Cardiac fibroblast (primary cell): ENCODE data around the gene PLCG2.
A peak's percentile ranks its signal among the peaks of the same experiment; 100 is the strongest.
"Not testable (repeated sequence)": the region's sequence is repeated elsewhere in the genome, so short reads cannot be mapped to it uniquely, and the experiment has no call there.

Source experiments
- DNase-seq, 2 donors: peaks; one replicate each; pipeline versions ENCODE4 v3.0.0 to v3.0.0-alpha.2; 2010; ENCODE audit warnings: low read depth in 2 of 2
- H3K4me3 ChIP-seq, 2 donors: replicated peaks in 1 of 2; 1 replicate in 1 of 2; 2 replicates in 1 of 2; pipeline ENCODE4 v1.5.1; 2011; ENCODE audit warnings: low read depth in 2 of 2, low read length in 2 of 2, mild to moderate bottlenecking in 2 of 2, moderate library complexity in 1 of 2
- CTCF ChIP-seq: IDR thresholded peaks from one replicate; pipeline ENCODE4 v1.5.1; 2011; ENCODE audit warnings: low read depth, mild to moderate bottlenecking, low read length, inconsistent platforms

PLCG2 gene

GRCh38 chr16:81933361-81933760, 154.3 kb downstream of the PLCG2 start:
- H3K4me3 ChIP-seq, result no peak overlapping the region
- TF ChIP-seq CTCF, result no peak
- DNase-seq, result no peak

- H3K4me3 ChIP-seq, DNase-seq: not testable (repeated sequence)
Measured at GRCh38 chr16:81934711-81935110, 155.6 kb downstream of the PLCG2 start.

GRCh38 chr16:81936209-81937000, 157.3 kb downstream of the PLCG2 start:
- no peak for TF ChIP-seq CTCF
- H3K4me3 ChIP-seq, result no peak overlapping the region
- no peak for DNase-seq

GRCh38 chr16:81937305-81938038, 158.4 kb downstream of the PLCG2 start:
- DNase-seq, result peak in 1 of 2 donors; percentile 65
- H3K4me3 ChIP-seq, result no peak overlapping the region
- TF ChIP-seq CTCF, result no peak

- H3K4me3 ChIP-seq, result no peak overlapping the region
- no peak for TF ChIP-seq CTCF
- DNase-seq, result no peak
Measured at GRCh38 chr16:81938326-81939163, 159.5 kb downstream of the PLCG2 start.

GRCh38 chr16:81939164-81940056, 160.3 kb downstream of the PLCG2 start:
- DNase-seq, result no peak
- no peak for TF ChIP-seq CTCF
- H3K4me3 ChIP-seq, result no peak overlapping the region
